ENCODE results near the gene DLGAP1. TPM values are rescaled to one million over a fixed set of nuclear protein-coding genes. Genes with fewer than 3 reads are reported as not detected.
A peak's percentile ranks its signal among the peaks of the same experiment; 100 is the strongest.

Gene DLGAP1
- total and polyA plus RNA-seq, 10 of the 15 experiments (the other 5 are each of a cell fraction or from before 2014, with no cell fraction given), result 0.23 to 27.6 (median 1.9) TPM

- TF ChIP-seq MTA2 (IDR thresholded peaks at IDR 0.05; ENCODE audit: low read depth) (0 out of 2 replicates have a peak, but pooled peaks have one; percentile 19), TARDBP (IDR thresholded peaks at IDR 0.05; ENCODE audit: borderline replicate concordance) (no peak), ZNF217 (IDR thresholded peaks at IDR 0.05) (no peak), EP300 (IDR thresholded peaks at IDR 0.05; ENCODE audit: borderline replicate concordance in 1 of 2, control insufficient read depth in 1 of 2, low read depth in 2 of 2, low read length in 2 of 2) (peak in 1 of 2 experiments; percentile 43; a peak in 1 of 4 replicates), BHLHE40 (IDR thresholded peaks at IDR 0.05; ENCODE audit: borderline replicate concordance in 1 of 2, low read depth in 2 of 2, low read length in 1 of 2) (peak; percentile 6 to 52; a peak in 1 of 4 replicates), CEBPB (IDR thresholded peaks at IDR 0.05; ENCODE audit: borderline replicate concordance in 1 of 2, low read depth in 2 of 2, low read length in 2 of 2) (no peak), CREM (IDR thresholded peaks at IDR 0.05; ENCODE audit: low read depth) (peak; percentile 56), STAT1 (conservative IDR thresholded peaks at IDR 0.05) (no peak), NKRF (conservative IDR thresholded peaks at IDR 0.05) (peak; percentile 64), SKIL (IDR thresholded peaks at IDR 0.05; ENCODE audit: low read depth, poor library complexity, severe bottlenecking) (peak; percentile 23), LARP7 (IDR thresholded peaks at IDR 0.05) (no peak), POLR2A (IDR thresholded peaks at IDR 0.05; ENCODE audit: low read depth, low read length) (peak; percentile 86), KLF5 (IDR thresholded peaks at IDR 0.05; ENCODE audit: partially characterized antibody) (peak; percentile 71), TCF7 (IDR thresholded peaks at IDR 0.05; ENCODE audit: borderline replicate concordance) (no peak), PBX3 (IDR thresholded peaks at IDR 0.05; ENCODE audit: insufficient replicate concordance, low read depth, low read length) (peak; percentile 3), ASH2L (IDR thresholded peaks at IDR 0.05; ENCODE audit: borderline replicate concordance, low read depth) (0 out of 2 replicates have a peak, but pooled peaks have one; percentile 89), ATF2 (IDR thresholded peaks at IDR 0.05; ENCODE audit: low read length) (0 out of 2 replicates have a peak, but pooled peaks have one; percentile 33), MAX (IDR thresholded peaks at IDR 0.05; ENCODE audit: low read depth, low read length) (peak; percentile 86), RUNX3 (IDR thresholded peaks at IDR 0.05; ENCODE audit: low read length) (peak; percentile 23; the same call in 1 of the 2 replicates), USF2 (IDR thresholded peaks at IDR 0.05; ENCODE audit: borderline replicate concordance, low read depth, low read length) (no peak), ZNF384 (IDR thresholded peaks at IDR 0.05; ENCODE audit: borderline replicate concordance, low read depth, low read length) (0 out of 2 replicates have a peak, but pooled peaks have one; percentile 7), RAD51 (IDR thresholded peaks at IDR 0.05) (peak; percentile 57; the same call in 1 of the 2 replicates)
Observed at GRCh38 chr18:3448838-3449511, 1006.1 kb downstream of the DLGAP1 start (continued).
